ENCODE results near the gene CAPN10.

DNA sequence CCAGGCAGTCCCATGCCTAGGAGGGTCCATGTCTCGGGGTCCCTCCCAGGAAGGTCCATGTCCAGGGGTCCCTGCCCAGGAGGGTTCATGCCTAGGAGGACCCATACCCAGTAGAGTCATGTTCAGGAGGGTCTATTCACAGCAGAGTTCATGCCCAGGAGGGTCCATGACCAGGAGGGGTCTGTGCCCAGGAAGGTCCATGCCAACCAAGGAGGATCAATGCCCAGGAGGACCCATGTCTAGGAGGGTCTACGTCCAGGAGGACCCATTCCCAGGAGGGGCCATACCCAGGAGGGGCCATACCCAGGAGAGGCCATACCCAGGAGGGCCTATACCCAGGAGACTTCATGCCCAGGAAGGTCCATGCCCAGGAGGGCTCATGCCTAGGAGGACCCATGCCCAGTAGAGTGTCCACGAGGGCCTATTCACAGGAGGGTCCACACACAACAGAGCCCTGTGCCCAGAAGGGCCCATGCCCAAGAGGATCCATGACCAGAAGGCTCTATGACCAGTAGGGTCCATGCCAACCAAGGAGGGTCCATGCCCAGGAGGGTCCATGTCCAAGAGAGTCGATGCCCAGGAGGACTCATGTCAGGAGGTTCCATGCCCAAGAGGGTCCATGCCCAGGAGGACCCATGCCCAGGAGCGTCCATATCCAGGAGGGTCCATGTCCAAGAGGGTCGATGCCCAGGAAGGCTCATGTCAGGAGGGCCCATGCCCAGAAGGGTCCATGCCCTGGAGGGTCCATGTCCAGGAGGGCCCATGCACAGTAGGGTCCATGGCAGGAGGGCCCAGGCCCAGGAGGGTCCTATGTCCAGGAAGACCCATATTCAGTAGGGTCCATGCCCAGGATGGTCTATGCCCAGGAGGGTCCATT lies 48.8 kb downstream of the CAPN10 start:
- TF ChIP-seq, protein P1, sequence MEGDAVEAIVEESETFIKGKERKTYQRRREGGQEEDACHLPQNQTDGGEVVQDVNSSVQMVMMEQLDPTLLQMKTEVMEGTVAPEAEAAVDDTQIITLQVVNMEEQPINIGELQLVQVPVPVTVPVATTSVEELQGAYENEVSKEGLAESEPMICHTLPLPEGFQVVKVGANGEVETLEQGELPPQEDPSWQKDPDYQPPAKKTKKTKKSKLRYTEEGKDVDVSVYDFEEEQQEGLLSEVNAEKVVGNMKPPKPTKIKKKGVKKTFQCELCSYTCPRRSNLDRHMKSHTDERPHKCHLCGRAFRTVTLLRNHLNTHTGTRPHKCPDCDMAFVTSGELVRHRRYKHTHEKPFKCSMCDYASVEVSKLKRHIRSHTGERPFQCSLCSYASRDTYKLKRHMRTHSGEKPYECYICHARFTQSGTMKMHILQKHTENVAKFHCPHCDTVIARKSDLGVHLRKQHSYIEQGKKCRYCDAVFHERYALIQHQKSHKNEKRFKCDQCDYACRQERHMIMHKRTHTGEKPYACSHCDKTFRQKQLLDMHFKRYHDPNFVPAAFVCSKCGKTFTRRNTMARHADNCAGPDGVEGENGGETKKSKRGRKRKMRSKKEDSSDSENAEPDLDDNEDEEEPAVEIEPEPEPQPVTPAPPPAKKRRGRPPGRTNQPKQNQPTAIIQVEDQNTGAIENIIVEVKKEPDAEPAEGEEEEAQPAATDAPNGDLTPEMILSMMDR (conservative IDR thresholded peaks at IDR 0.05 in 1 of 2, IDR thresholded peaks at IDR 0.05 in 1 of 2; ENCODE audit: extremely low read depth in 1 of 2, insufficient read depth in 1 of 2, low read depth in 1 of 2, low read length in 2 of 2) = no peak
- no peak for TF ChIP-seq EZH2 (IDR thresholded peaks at IDR 0.05; ENCODE audit: borderline replicate concordance, low read length)
